Erythroblast (primary cell): ENCODE measurements around the gene TLCD4.

ENCODE experiments used
- DNase-seq, 2 experiments: peaks; one replicate each; lab custom pipeline; 2025; lab: John Stamatoyannopoulos, UW
- GATA1 ChIP-seq: IDR thresholded peaks from 2 replicates; pipeline ENCODE4 v1.6.1; 2011; ENCODE audit warnings: low read depth, mild to moderate bottlenecking, control low read depth, low read length, moderate library complexity
- POLR2A ChIP-seq: IDR thresholded peaks from 2 replicates; pipeline ENCODE4 v1.6.1; 2011; ENCODE audit warnings: mild to moderate bottlenecking, low read length

Gene TLCD4

DNA sequence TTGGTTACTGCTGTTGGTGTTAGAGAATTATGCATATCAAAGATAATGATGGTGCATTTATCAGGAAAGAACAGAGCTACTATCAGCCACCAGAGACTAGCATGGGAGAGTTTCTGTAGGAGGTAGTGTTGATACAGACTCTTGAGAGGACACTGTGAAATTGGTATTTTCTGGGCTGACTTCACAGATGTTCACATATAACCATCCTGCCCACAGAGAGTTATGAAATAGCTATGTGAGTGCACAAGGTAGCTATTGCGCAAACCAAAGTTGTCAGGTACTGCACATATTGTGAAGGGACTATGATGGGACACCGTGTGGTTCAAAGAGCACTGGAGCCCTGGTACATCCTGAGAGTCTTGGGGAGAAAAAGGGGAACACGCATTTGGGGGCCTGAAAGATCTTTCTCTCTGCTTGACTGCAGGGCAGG, 1.4 kb upstream of the TLCD4 start:
- peak; percentile 51 for TF ChIP-seq GATA1
- TF ChIP-seq POLR2A, result peak; percentile 71
- peak; percentile 87 to 97 for DNase-seq

DNA sequence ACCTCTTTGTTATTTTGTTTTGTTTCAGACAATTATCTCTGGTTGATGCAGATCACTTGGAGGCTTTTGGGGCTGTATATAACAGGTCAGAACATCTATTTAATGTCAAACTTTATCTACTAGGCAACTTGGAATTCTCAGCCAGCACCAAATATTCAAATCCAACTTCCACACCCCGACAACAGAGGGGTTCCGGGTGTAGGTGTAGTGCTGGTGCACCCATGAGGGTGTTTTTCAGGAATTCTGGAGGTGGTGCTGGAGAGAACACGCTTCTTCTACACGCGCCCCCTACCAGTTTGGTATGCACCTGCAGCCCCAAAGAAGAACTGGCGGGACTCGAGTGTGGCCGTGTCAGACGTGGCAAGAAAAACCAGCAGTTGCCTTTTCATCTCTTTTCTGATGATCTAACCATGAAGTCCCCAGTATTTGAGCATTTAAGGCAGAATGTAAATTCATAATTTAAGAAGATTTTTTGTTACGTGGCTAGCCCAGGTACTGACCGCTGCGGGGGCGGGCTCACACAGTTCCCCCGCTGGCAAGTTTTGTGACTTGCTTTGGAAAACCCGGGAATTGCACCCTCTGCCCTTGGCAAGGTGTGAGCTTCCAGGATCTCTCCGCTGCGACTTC, 462 bp upstream of the TLCD4 start:
- TF ChIP-seq POLR2A (peak; percentile 68), GATA1 (no peak)
- DNase-seq, result peak; percentile 89 to 91

DNA sequence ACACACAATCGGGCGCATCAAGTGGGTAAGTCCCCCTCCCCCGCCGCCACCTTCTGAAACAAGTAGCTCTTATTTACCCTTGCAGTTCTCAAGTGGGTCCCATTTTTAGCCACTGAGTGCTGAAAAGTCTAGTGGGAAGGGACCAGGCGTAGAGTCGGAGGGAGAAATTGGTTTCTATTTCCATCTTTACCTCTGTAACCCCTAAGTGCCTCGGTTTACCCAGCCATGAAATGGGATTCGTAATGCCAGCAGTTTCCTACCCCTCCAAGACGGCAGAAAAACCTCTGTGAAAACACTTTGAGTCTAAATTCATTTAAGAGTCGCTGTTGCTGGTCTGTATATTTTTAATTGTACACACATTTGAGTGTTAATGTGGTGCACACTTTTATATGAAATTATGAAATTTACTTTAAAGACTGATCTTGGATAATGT, 928 bp downstream of the TLCD4 start:
- TF ChIP-seq POLR2A (no peak), GATA1 (no peak)
- peak in 1 of 2 experiments; percentile 72 for DNase-seq

DNA sequence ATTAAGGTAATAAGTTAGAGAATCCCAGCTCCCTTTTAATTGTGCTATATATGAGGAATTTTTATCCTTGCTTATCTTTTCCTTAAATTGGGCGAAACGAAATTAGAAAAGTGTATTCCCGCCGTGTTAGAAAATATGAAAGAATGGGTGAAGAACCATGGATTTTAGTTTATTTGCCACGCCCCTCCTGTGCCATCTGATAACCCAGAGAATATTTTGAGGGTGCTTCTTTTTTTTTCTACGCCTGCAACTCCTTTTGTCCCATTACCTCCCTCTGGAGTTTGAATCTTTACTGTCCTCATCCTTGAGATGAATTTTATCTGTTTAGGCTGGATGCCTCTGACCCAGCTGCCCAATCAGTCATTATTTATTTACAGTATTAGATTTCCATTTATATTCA, 1.6 kb downstream of the TLCD4 start:
- peak; percentile 35 for TF ChIP-seq POLR2A
- no peak for TF ChIP-seq GATA1

GRCh38 chr1:95119273-95119672, 2.1 kb downstream of the TLCD4 start:
- TF ChIP-seq GATA1 (no peak), POLR2A (no peak)
- no peak for DNase-seq

More for the DNA sequence above, 1.6 kb downstream of the TLCD4 start:
- DNase-seq, result peak; percentile 63 to 66

GRCh38 chr1:95122151-95122697, 5.1 kb downstream of the TLCD4 start:
- no peak for TF ChIP-seq POLR2A
- no peak for TF ChIP-seq GATA1
- peak; percentile 43 to 76 for DNase-seq

DNA sequence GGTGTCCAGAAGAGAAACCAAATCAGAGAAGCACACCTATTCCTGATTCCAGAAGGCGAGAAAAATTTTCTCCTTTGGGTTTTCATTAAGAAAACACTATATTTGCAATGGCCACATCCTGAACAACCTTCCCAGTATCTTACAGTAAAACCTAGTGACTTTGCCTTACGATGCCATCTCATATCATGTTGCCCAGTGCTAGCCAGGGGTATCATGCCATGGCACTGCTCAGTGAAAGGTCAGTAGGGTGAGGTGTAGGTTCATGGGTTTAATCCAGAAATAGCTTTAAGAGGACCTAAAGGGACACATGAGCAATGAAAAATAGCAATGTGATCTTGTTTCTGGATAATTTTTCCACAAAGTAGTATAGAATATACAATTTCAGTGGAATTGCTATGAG, 7.2 kb downstream of the TLCD4 start:
- no peak for DNase-seq
- no peak for TF ChIP-seq GATA1
- no peak for TF ChIP-seq POLR2A

DNA sequence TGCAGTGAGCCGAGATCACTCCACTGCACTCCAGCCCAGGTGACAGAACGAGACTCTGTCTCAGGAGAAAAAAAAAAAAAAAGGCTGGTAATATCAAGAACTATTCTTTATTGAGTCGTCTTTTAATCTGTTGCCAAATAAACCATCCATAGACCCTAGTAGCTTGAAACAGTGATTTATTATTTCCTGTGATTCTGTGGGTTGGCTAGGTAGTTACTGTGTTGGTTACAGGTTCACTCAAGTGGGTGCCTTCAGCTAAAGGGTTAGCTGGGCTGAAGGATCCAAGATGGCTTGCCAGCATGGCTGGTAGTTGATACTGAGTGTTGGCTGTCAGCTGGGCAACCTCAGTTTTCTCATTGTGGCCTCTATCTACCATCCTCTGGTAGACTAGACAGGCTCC, 9.2 kb downstream of the TLCD4 start:
- TF ChIP-seq GATA1 (no peak), POLR2A (no peak)
- no peak for DNase-seq

- DNase-seq, result no peak
- TF ChIP-seq GATA1 (no peak), POLR2A (no peak)
These were observed 9.7 kb downstream of the TLCD4 start for GRCh38 chr1:95126846-95127245.

DNA sequence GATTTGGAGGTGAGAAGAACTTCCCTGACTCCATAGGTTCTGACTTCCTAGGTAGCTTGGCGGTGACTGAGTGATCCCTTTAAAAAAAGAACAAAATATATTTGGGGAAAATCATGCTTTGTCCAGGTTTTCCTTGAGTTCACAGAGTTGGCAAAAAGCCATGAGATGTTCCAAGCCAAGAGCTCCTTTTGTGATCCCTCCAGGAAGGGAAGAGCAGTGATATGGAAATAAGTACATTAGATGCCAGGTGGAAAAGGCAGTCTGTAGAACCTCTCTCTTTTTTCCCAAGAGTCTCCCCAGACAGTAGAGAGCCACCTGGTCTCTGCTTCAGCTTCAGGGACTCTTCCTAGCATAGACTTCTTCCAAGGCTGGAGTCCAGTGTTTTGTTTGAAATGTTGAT, 10.2 kb downstream of the TLCD4 start:
- no peak for DNase-seq
- no peak for TF ChIP-seq GATA1
- TF ChIP-seq POLR2A, result no peak

DNA sequence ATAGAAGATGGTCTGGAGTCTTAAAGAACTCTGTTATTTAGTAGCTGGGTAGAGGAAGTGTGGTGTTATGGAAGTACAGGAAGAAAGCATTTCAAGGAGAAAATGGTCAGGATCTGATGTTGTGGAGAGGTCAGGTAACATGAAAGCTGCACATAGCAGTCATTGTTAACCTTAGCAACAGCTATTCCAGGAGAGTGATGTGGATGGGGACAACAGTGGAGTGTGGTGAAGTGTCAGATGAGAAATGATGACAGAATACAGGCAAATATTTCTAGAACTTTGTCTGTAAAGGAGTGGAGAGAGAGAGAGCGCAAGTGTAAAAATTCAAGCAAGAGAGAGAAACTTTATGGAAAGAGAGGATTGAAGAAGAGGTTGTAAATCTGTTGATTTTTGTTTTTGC, 15.6 kb downstream of the TLCD4 start:
- TF ChIP-seq GATA1, result no peak
- no peak for DNase-seq

DNA sequence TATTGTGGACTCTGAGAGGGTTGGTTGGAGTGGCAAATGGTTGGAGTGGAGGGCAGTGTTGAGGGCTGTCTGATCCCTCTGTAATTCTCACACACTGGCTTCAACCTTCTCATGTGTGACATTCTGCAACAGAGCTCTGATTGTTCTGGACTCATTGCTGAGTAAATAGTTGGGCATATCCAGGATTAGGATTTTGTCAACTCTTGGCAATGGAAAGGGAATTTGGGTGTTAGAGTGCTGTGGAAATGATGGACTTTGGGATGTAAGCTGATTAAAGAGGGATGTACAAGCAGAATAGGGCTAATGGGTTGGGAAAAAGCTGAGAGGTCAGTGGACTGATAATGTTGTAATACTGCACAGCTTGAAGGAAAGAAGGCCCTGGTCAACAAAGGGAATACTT, 16.5 kb downstream of the TLCD4 start:
- no peak for TF ChIP-seq POLR2A
- no peak for TF ChIP-seq GATA1
- no peak for DNase-seq

DNA sequence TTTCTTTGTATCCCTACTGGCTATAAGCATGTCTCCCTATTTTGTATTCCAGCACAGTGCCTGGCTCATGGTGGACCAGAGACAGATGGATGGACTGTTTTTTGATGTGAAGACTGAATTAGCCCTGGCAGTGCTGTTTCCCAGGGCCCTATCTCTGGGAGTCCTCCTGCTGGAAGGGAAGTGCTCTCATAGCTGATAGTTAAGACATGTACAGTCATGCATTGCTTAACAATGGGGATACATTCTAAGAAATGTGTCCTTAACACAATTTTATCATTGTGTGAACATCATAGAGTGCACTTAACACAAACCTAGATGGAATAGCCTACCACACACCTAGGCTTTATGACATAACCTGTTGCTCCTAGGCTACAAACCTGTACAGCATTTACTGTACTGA, 21.1 kb downstream of the TLCD4 start:
- TF ChIP-seq POLR2A (no peak), GATA1 (no peak)
- DNase-seq, result peak; percentile 21 to 33

DNA sequence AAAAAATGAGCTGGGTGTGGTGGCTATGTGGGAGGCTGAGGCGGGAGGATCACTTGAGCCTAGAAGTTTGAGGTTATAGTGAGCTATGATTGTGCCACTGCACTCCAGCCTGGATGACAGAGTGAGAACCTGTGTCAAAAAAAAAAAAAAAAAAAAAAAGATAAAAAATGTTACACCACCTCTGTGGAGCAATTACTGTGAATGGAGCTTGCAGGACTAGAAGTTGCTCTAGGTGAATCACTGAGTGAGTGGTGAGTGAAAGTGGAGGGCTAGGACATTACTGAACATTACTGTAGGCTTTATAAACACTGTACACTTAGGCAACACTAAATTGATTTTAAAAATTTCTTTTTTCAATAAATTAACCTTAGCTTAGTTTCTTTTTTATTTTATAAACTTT, 21.9 kb downstream of the TLCD4 start:
- DNase-seq, result peak; percentile 23 to 47
- TF ChIP-seq GATA1 (no peak), POLR2A (no peak)

- TF ChIP-seq GATA1 (no peak), POLR2A (no peak)
- no peak for DNase-seq
These were observed 23.6 kb downstream of the TLCD4 start for GRCh38 chr1:95140791-95141190.

DNA sequence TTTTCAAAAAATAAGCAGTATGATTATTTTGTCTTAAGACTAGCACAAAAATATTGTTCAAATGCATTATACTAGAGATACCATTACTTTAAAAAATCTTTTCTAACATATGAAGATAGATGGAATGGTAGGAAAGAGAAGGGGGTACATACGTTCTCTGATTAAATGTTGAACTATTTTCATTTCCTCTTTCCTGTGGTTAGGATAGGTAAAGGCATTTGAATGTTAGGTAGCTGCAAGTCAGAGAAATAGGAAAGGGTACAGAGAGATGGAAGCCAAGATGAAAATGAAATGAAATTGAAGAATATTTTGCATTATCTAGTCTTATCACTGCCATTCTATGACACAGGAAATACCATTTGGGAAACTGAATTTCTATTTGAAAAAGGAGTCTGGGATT, 28.3 kb downstream of the TLCD4 start:
- TF ChIP-seq POLR2A (no peak), GATA1 (no peak)
- no peak for DNase-seq
